Retinal pigment epithelial cell (primary cell): ENCODE measurements around the gene PRRT1.
"Not testable (repeated sequence)": the region's sequence is repeated elsewhere in the genome, so short reads cannot be mapped to it uniquely, and the experiment has no call there.

ENCODE experiments used
- DNase-seq: peaks from one replicate; pipeline ENCODE4 v3.0.0-alpha.2; 2010; ENCODE audit warnings: low read depth
- H3K4me3 ChIP-seq: 2 replicates; pipeline ENCODE4 v1.5.1; 2011; ENCODE audit warnings: mild to moderate bottlenecking, low read length, control low read depth, moderate library complexity
- TF ChIP-seq, protein P1 (sequence below): conservative IDR thresholded peaks from 2 replicates; pipeline ENCODE4 v1.5.1; 2011; ENCODE audit warnings: low read depth, low read length, control low read depth, inconsistent platforms

PRRT1 gene

DNA sequence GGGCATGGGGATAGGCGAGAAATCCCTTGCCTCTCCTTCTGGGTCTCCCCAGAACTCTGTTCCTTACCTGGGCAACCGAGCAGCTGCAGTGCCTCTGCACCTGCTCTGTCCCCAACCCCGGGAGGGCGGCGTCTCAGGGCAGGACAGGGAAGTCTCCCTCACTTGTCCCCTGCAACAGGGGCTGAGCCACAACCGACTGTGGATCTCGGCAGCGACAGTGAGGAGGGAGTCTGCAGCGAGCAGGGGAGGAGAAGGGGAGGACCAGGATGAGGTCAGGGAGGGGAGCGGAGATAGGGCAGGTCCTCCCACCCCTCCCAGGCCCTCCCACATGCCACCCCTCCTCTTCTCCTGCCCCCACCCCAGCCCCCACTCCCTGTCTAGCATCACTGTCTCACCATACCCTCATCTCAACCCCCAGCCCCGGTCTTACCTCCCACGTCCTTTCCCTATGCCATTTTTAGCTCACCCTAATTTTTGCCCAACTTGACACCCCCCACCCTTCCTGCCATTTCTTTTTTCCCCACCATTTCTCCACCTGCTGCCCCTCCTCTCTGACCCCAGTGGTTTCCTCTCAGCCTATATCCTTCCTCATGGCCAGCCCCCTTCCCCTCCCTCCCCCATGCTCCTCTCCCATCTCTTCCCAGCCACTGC is 42.5 kb downstream of the PRRT1 start, which contains the start of gene TNXB:
Gene TNXB, minus strand, starts transcription at position 225 of the 651 bp plus-strand sequence. CDS start 11,140 bp downstream, outside the sequence.
- H3K4me3 ChIP-seq = no peak within 1 kb of the TSS
- no peak for DNase-seq
- TF ChIP-seq, protein P1, sequence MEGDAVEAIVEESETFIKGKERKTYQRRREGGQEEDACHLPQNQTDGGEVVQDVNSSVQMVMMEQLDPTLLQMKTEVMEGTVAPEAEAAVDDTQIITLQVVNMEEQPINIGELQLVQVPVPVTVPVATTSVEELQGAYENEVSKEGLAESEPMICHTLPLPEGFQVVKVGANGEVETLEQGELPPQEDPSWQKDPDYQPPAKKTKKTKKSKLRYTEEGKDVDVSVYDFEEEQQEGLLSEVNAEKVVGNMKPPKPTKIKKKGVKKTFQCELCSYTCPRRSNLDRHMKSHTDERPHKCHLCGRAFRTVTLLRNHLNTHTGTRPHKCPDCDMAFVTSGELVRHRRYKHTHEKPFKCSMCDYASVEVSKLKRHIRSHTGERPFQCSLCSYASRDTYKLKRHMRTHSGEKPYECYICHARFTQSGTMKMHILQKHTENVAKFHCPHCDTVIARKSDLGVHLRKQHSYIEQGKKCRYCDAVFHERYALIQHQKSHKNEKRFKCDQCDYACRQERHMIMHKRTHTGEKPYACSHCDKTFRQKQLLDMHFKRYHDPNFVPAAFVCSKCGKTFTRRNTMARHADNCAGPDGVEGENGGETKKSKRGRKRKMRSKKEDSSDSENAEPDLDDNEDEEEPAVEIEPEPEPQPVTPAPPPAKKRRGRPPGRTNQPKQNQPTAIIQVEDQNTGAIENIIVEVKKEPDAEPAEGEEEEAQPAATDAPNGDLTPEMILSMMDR = no peak

DNA sequence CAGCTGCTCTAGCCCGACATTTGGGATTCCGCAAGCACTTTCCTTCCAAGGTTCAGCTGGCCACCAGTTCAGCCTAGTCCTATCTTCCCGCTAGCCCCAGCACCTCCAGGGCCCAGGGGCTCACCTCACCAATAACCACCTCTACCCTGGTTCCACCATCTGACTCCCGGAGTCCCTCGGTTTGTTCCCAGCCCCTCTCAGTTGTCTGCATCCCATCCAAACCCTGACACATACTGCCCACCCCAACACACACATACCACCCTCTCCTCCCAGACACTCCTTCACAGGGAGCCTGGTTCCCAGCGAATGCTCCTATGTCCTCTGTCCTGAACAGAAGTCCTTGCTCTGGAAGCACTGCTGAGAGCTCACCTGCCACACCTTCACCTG is 43.0 kb downstream of the PRRT1 start:
- TF ChIP-seq, protein P1 = no peak
- no peak overlapping the region for H3K4me3 ChIP-seq
- no peak for DNase-seq

DNA sequence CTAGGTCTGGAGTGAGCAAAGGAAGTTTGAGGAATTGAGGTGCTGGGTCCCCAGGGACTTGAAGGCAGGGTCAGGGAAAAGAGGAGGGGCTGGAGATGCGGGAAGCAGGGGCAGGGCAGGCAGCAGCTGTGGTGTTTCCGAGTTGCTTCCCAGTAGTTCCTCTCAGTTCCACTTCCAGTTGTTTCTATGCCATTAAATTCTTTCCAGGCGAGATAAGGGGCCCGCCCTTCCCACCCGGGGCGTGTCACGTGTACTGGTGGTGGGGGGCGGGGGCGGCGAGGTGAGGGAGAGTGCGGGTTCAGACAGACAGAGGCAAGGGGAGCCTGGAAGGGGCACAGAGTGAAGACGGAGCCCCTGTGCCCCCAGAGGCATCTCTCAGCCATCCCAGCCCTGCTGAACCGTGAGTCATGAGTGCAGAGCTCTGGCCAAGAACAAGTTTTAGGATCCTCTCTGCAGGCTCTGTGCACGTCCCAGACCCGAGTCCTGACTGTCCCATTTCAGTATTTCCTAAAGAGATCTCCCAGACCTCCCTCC is 43.6 kb downstream of the PRRT1 start:
- DNase-seq = no peak
- H3K4me3 ChIP-seq = no peak overlapping the region

DNA sequence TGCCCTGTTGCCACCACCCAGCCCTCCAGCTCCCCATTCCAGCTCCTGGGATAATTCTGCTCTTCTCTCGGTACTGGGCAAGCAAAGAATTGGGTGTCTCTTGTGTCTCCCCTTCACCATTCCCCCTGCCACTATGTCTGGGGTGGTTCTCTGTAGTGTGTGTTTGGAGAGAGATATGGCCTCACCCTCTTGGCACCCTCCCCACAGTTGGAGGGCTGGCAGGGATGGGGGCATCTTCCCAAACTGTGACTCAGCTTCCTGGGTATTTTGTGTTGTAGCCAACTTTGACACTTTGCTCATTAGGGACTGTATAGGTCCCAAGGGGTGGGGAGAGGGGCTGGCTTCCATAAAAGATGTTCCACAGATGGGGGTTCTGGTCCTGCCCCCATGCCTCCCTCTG is 44.3 kb downstream of the PRRT1 start:
- TF ChIP-seq, protein P1 = no peak
- H3K4me3 ChIP-seq = no peak overlapping the region
- DNase-seq = no peak

More for the DNA sequence above, 43.6 kb downstream of the PRRT1 start:
- TF ChIP-seq, protein P1 = no peak

DNA sequence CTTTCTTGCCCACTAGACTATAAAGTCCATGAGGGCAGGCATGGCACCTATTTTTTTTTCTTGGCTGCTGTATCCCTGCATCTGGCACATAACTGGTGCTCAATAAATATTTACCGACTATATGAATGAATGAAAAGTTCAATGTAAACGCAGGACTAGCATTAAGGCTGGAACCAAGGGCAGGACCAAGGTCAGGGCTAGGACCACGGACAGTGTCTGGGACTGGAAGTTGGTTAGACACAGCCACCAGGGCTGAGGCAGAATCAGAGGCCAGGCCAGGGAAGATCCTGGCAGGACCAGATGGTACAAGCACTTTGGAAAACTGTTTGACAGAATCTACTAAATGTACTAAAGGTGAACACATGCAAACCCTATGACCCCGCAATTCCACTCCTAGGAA is 46.3 kb downstream of the PRRT1 start:
- DNase-seq = no peak
- no peak overlapping the region for H3K4me3 ChIP-seq
- TF ChIP-seq, protein P1 = no peak

DNA sequence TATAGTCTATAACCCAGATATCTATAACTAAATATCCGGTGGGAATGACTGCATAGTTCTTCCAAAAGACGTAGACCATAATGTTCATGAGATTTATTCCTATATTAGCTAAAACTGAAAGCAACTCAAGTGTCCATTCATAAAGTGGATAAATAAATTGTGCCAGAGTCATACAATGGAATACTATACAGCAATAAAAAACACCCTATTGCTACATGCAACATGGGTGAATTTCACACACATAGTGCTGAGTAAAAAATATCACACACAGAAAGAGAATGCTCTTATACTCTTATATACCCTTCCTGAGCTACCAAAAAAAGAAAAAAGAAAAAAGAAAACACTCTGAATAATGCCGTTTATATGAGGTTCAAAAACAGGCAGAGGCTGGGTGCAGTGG is 49.5 kb downstream of the PRRT1 start:
- TF ChIP-seq, protein P1 = no peak
- DNase-seq = no peak
- H3K4me3 ChIP-seq = no peak overlapping the region

DNA sequence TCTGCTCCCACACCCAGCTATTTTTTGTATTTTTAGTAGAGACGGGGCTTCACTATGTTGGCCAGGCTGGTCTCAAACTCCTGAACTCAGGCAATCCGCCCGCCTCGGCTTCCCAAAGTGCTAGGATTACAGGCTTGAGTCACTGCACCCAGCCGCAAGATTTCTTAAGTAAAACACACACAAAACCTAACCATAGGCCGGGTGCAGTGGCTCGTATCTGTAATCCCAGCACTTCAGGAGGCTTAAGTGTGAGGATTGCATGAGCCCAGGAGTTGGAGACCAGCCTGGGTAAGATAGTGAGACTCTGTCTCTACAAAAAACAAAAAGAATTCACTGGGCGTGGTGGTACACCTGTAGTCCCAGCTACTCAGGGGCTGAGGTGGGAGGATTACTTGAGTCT is 51.5 kb downstream of the PRRT1 start:
- not testable (repeated sequence) for DNase-seq, H3K4me3 ChIP-seq
